A549 (cell line): ENCODE measurements around the gene TEF. TPM values are rescaled to one million over a fixed set of nuclear protein-coding genes. Genes with fewer than 3 reads are reported as not detected.

ENCODE experiments used
- ATAC-seq, 2 experiments: fragments of 200-7000 bp in 1 of 2; fragments of >200 bp in 1 of 2; cut with Nextera tagmentation in 1 of 2; cut with Tn5 transposase in 1 of 2; 3 replicates each; pipeline versions ENCODE4 v1.8.0 to v1.9.1; 2018 to 2020; ENCODE audit warnings: mild to moderate bottlenecking in 1 of 2, moderate library complexity in 1 of 2
- CTCF ChIA-PET: fragments of 300-600 bp; sonication (Branson Sonifier 250); formaldehyde crosslinking; extraction: SDS; loops from one replicate; lab custom pipeline; 2021; ENCODE audit warnings: antibody characterized with exemption, inconsistent platforms; lab: Yijun Ruan, JAX
- POLR2A ChIA-PET: fragments of 350-600 bp; formaldehyde crosslinking; extraction: SDS; loops from one replicate; lab custom pipeline; 2021; ENCODE audit warnings: antibody characterized with exemption, inconsistent platforms; lab: Yijun Ruan, JAX
- DNase-seq, 2 experiments: peaks; one replicate each; pipeline versions ENCODE4 v3.0.0 to v3.0.0-alpha.2; 2011 to 2016; ENCODE audit warnings: low read depth in 1 of 2, low spot score in 1 of 2
- FAIRE-seq: peaks from 2 replicates; lab custom pipeline; 2011; peaks lifted over from hg19 to GRCh38; lab: Jason Lieb, UNC
- H3K27ac ChIP-seq, 2 experiments: fragments of >200 bp; sonication (Bioruptor Twin); formaldehyde crosslinking; 3 replicates each; pipeline ENCODE4 v1.5.1; 2016 to 2017
- H3K4me1 ChIP-seq: fragments of >200 bp; sonication (Bioruptor Twin); formaldehyde crosslinking; 3 replicates; pipeline ENCODE4 v1.6.1; 2016
- H3K4me2 ChIP-seq: fragments of >200 bp; sonication (Bioruptor Twin); formaldehyde crosslinking; 3 replicates; pipeline ENCODE4 v1.6.1; 2016
- H3K4me3 ChIP-seq: fragments of >200 bp; sonication (Bioruptor Twin); formaldehyde crosslinking; 3 replicates; pipeline ENCODE4 v1.5.1; 2016
- H3K9me3 ChIP-seq: fragments of >200 bp; sonication (Bioruptor Twin); formaldehyde crosslinking; 3 replicates; pipeline ENCODE4 v1.6.1; 2016
- BHLHE40 ChIP-seq: IDR thresholded peaks from 2 replicates; pipeline ENCODE4 v1.6.1; 2012; ENCODE audit warnings: low read depth, low read length, inconsistent platforms
- CBX2 ChIP-seq: fragments of 200-600 bp; sonication (generic); IDR thresholded peaks from 2 replicates; pipeline ENCODE4 v1.6.1; 2016; ENCODE audit warnings: low read depth, mild to moderate bottlenecking, borderline replicate concordance
- CEBPB ChIP-seq, 2 experiments: fragments of >200 bp in 1 of 2; sonication (Bioruptor Twin) in 1 of 2; formaldehyde crosslinking in 1 of 2; IDR thresholded peaks; 2 replicates each; pipeline ENCODE4 v1.6.1; 2012 to 2016
- CHD2 ChIP-seq: fragments of 150-350 bp; IDR thresholded peaks from 2 replicates; pipeline ENCODE4 v1.6.1; 2014; ENCODE audit warnings: low read length; ENCODE audit not compliant: partially characterized antibody
- CTCF ChIP-seq: fragments of >200 bp; sonication (Bioruptor Twin); formaldehyde crosslinking; IDR thresholded peaks from 3 replicates; pipeline ENCODE4 v1.5.1; 2016
- EHF ChIP-seq: fragments of 250-450 bp; sonication (Bioruptor Pico); IDR thresholded peaks from 2 replicates; pipeline ENCODE4 v1.5.0; 2020; ENCODE audit warnings: mild to moderate bottlenecking
- EHMT2 ChIP-seq: fragments of 200-600 bp; sonication (generic); IDR thresholded peaks from 2 replicates; pipeline ENCODE4 v1.6.1; 2016; ENCODE audit warnings: antibody characterized with exemption, low read depth, mild to moderate bottlenecking, moderate library complexity
- EP300 ChIP-seq, 2 experiments: fragments of >200 bp; sonication (Bioruptor Twin); formaldehyde crosslinking; IDR thresholded peaks; 2 replicates in 1 of 2; 3 replicates in 1 of 2; pipeline ENCODE4 v1.6.1; 2016 to 2017
- ESRRA ChIP-seq: fragments of 150-350 bp; IDR thresholded peaks from 2 replicates; pipeline ENCODE4 v1.6.1; 2014; ENCODE audit warnings: mild to moderate bottlenecking, low read length, borderline replicate concordance
- FOSL2 ChIP-seq, 2 experiments: fragments of 450-650 bp in 1 of 2; fragments of >200 bp in 1 of 2; sonication (Bioruptor Twin) in 1 of 2; formaldehyde crosslinking; IDR thresholded peaks; 2 replicates each; pipeline versions ENCODE4 v1.5.0 to v1.6.1; 2016 to 2020; ENCODE audit warnings: mild to moderate bottlenecking in 1 of 2, moderate library complexity in 1 of 2
- FOXS1 ChIP-seq: fragments of 250-450 bp; sonication (Bioruptor Pico); IDR thresholded peaks from 2 replicates; pipeline ENCODE4 v1.5.0; 2020; ENCODE audit warnings: mild to moderate bottlenecking, moderate library complexity
- HEYL ChIP-seq: fragments of 250-450 bp; sonication (Bioruptor Pico); IDR thresholded peaks from 2 replicates; pipeline ENCODE4 v1.8.0; 2021; ENCODE audit warnings: mild to moderate bottlenecking, moderate library complexity
- HMGXB4 ChIP-seq: fragments of 250-450 bp; sonication (Bioruptor Pico); IDR thresholded peaks from 2 replicates; pipeline ENCODE4 v1.5.0; 2021; ENCODE audit warnings: mild to moderate bottlenecking, moderate library complexity, borderline replicate concordance
- HOXA7 ChIP-seq: fragments of 250-450 bp; sonication (Bioruptor Pico); IDR thresholded peaks from 2 replicates; pipeline ENCODE4 v1.5.0; 2020; ENCODE audit warnings: mild to moderate bottlenecking, moderate library complexity
- MAFK ChIP-seq: fragments of 450-650 bp; IDR thresholded peaks from 2 replicates; pipeline ENCODE4 v1.6.1; 2014; ENCODE audit not compliant: partially characterized antibody
- MAZ ChIP-seq: fragments of 150-350 bp; IDR thresholded peaks from 2 replicates; pipeline ENCODE4 v1.6.1; 2014; ENCODE audit warnings: antibody characterized with exemption, low read depth, low read length, borderline replicate concordance
- NFE2L2 ChIP-seq: fragments of 150-350 bp; conservative IDR thresholded peaks from 2 replicates; pipeline ENCODE4 v1.6.1; 2014; ENCODE audit warnings: low read length
- POLR2AphosphoS2 ChIP-seq: conservative IDR thresholded peaks from 2 replicates; pipeline ENCODE4 v1.6.1; 2012; ENCODE audit warnings: low read length, improper control_type of control experiment, inconsistent platforms
- RCOR1 ChIP-seq: fragments of 150-350 bp; IDR thresholded peaks from 2 replicates; pipeline ENCODE4 v1.6.1; 2014; ENCODE audit warnings: antibody characterized with exemption, low read length, low read depth
- RNF2 ChIP-seq: fragments of 200-600 bp; sonication (generic); IDR thresholded peaks from 2 replicates; pipeline ENCODE4 v1.6.1; 2016; ENCODE audit warnings: low read depth, mild to moderate bottlenecking, antibody characterized with exemption, moderate library complexity, borderline replicate concordance
- SREBF2 ChIP-seq: fragments of 450-650 bp; IDR thresholded peaks from 2 replicates; pipeline ENCODE4 v1.6.1; 2014; ENCODE audit warnings: mild to moderate bottlenecking, moderate library complexity
- USF2 ChIP-seq: fragments of 450-650 bp; IDR thresholded peaks from 2 replicates; pipeline ENCODE4 v1.6.1; 2014; ENCODE audit warnings: antibody characterized with exemption
- ZSCAN20 ChIP-seq: fragments of 250-450 bp; sonication (Bioruptor Pico); IDR thresholded peaks from 2 replicates; pipeline ENCODE4 v1.8.0; 2022; ENCODE audit warnings: mild to moderate bottlenecking, moderate library complexity
- WGBS: methylation state at CpG from one replicate; pipeline ENCODE4 v1.1.6; 2017; ENCODE audit errors: missing lambda C conversion rate; 5-methylcytosine and 5-hydroxymethylcytosine counted together
- polyA plus RNA-seq, 4 experiments: library from polyadenylated mRNA; depleted of rRNA in 3 of 4; stranded (reverse); fragments of >200 nt; fragmentation: RNase III in 1 of 4; extraction: RNeasy Plus Mini Kit Qiagen cat#74134 plus additional on column Dnase treatment in 1 of 4; gene quantifications; 2 replicates in 3 of 4; 3 replicates in 1 of 4; pipeline ENCODE4 v1.2.3, GENCODE V29; 2011 to 2017
- TF ChIP-seq, protein P1 (sequence below): fragments of >200 bp; sonication (Bioruptor Twin); formaldehyde crosslinking; IDR thresholded peaks from 2 replicates; pipeline ENCODE4 v1.6.1; 2016
- TF ChIP-seq, protein P2 (sequence below): fragments of >200 bp; sonication (Bioruptor Twin); formaldehyde crosslinking; IDR thresholded peaks from 3 replicates; pipeline ENCODE4 v1.6.1; 2016
- TF ChIP-seq, protein P3 (sequence below): fragments of 250-450 bp; sonication (Bioruptor Pico); IDR thresholded peaks from 2 replicates; pipeline ENCODE4 v1.5.0; 2020; ENCODE audit warnings: low read depth, mild to moderate bottlenecking, moderate library complexity

The TEF gene
- polyA plus RNA-seq, 2 of the 4 experiments (the other 2 are of a cell fraction) = 1.4 to 2.8 TPM

- TF ChIP-seq FOXS1 (no peak), CEBPB (IDR thresholded peaks at IDR 0.05) (no peak), MAZ (no peak), BHLHE40 (no peak), HOXA7 (CRISPR knock-in tag) (no peak), POLR2AphosphoS2 (no peak), HEYL (no peak), ZSCAN20 (CRISPR knock-in tag) (no peak), FOSL2 (IDR thresholded peaks at IDR 0.05) (no peak), FOSL2 (CRISPR knock-in tag; IDR thresholded peaks at IDR 0.05) (no peak), ESRRA (no peak), MAFK (no peak), RCOR1 (no peak), CHD2 (no peak)
- TF ChIP-seq, protein P1, sequence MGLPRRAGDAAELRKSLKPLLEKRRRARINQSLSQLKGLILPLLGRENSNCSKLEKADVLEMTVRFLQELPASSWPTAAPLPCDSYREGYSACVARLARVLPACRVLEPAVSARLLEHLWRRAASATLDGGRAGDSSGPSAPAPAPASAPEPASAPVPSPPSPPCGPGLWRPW = no peak
- TF ChIP-seq, protein P2, sequence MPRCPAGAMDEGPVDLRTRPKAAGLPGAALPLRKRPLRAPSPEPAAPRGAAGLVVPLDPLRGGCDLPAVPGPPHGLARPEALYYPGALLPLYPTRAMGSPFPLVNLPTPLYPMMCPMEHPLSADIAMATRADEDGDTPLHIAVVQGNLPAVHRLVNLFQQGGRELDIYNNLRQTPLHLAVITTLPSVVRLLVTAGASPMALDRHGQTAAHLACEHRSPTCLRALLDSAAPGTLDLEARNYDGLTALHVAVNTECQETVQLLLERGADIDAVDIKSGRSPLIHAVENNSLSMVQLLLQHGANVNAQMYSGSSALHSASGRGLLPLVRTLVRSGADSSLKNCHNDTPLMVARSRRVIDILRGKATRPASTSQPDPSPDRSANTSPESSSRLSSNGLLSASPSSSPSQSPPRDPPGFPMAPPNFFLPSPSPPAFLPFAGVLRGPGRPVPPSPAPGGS = no peak
- TF ChIP-seq, protein P3, sequence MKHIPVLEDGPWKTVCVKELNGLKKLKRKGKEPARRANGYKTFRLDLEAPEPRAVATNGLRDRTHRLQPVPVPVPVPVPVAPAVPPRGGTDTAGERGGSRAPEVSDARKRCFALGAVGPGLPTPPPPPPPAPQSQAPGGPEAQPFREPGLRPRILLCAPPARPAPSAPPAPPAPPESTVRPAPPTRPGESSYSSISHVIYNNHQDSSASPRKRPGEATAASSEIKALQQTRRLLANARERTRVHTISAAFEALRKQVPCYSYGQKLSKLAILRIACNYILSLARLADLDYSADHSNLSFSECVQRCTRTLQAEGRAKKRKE (CRISPR knock-in tag) = no peak
- peaks cover 8% of the 10 kb centered on the region; the same call in 2 of the 3 replicates for H3K4me1 ChIP-seq
- POLR2A ChIA-PET = no interaction called here
- 85% methylated on average over 13 of the region's 19 CpGs for WGBS
- no peak overlapping the region for H3K27ac ChIP-seq
- no peak overlapping the region for H3K4me3 ChIP-seq
- ATAC-seq (no peak), DNase-seq (no peak), FAIRE-seq (no peak)
- CTCF ChIA-PET = interaction anchor here (0.5 to 1.4 kb wide), 3 partner anchors 8 to 431 kb away, joined by 3 read pairs; no protein-coding TSS in a partner anchor
- H3K4me2 ChIP-seq = no peak overlapping the region
- no peaks in the 10 kb centered on the region for H3K9me3 ChIP-seq
Measured at GRCh38 chr22:41368543-41369423, 13.0 kb upstream of the TEF start.

DNA sequence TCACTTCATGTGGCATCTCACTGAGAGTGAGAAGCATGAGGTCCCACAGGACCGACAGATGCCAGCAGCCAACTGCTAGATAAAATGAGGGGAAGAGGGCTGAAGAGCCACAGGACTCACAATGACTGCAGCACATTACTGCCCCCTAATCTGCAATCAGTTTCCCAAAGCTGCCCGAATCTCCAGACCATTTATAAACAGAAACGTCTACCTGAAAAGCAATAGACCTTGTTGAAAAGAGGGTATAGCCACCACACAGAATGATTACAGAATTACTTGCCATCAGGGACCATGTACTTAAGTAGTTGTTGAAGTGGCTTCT lies 12.4 kb upstream of the TEF start:
- FAIRE-seq (no peak), ATAC-seq (no peak), DNase-seq (no peak)
- Histone ChIP-seq H3K27ac (no peak overlapping the region), H3K9me3 (no peaks in the 10 kb centered on the region), H3K4me1 (peaks cover 8% of the 10 kb centered on the region; the same call in 2 of the 3 replicates), H3K4me2 (no peak overlapping the region), H3K4me3 (no peak overlapping the region)
- ChIA-PET CTCF (interaction anchor here (1.4 kb wide), 1 partner anchor 9 kb away, joined by 3 read pairs; no protein-coding TSS in a partner anchor), POLR2A (no interaction called here)
- WGBS = 41% methylated on average over 3 of the region's 3 CpGs
- TF ChIP-seq EHF (CRISPR knock-in tag) (no peak), HMGXB4 (CRISPR knock-in tag) (no peak), BHLHE40 (no peak), ESRRA (no peak), NFE2L2 (no peak), CBX2 (no peak), SREBF2 (no peak), RNF2 (no peak), USF2 (no peak), EHMT2 (no peak), CTCF (no peak), EP300 (IDR thresholded peaks at IDR 0.05) (no peak)
- TF ChIP-seq, protein P3 (CRISPR knock-in tag) = no peak
